GM19468 (cell line): ENCODE data around the gene DOK5.

Experiments used
- ATAC-seq: cut with Tn5 transposase; IDR thresholded peaks from one replicate; pipeline ENCODE4 v1.9.1; 2021; ENCODE audit warnings: mild to moderate bottlenecking, moderate library complexity, moderate number of reproducible peaks; ENCODE audit not compliant: unreplicated experiment; ENCODE audit errors: extremely low read depth

The DOK5 gene

GRCh38 chr20:54633374-54634355 is 158.3 kb downstream of the DOK5 start:
- ATAC-seq: peak; percentile 97

GRCh38 chr20:54636575-54636974 is 161.2 kb downstream of the DOK5 start:
- ATAC-seq: no peak

GRCh38 chr20:54639941-54640340 is 164.5 kb downstream of the DOK5 start:
- no peak for ATAC-seq

- ATAC-seq: no peak
Measured at GRCh38 chr20:54640800-54641199, 165.4 kb downstream of the DOK5 start.

- no peak for ATAC-seq
Measured at GRCh38 chr20:54642864-54643667, 167.7 kb downstream of the DOK5 start.

- ATAC-seq: no peak
Measured at GRCh38 chr20:54643761-54644160, 168.4 kb downstream of the DOK5 start.

GRCh38 chr20:54645445-54646155 is 170.2 kb downstream of the DOK5 start:
- no peak for ATAC-seq

GRCh38 chr20:54646156-54646517 is 170.7 kb downstream of the DOK5 start:
- no peak for ATAC-seq

GRCh38 chr20:54648421-54649142 is 173.2 kb downstream of the DOK5 start:
- no peak for ATAC-seq

GRCh38 chr20:54649511-54649962 is 174.1 kb downstream of the DOK5 start:
- ATAC-seq: no peak

- no peak for ATAC-seq
Measured at GRCh38 chr20:54650052-54650719, 174.8 kb downstream of the DOK5 start.

GRCh38 chr20:54651252-54651651 is 175.9 kb downstream of the DOK5 start:
- ATAC-seq: no peak

GRCh38 chr20:54654450-54654849 is 179.1 kb downstream of the DOK5 start:
- no peak for ATAC-seq

- no peak for ATAC-seq
Measured at GRCh38 chr20:54657268-54657826, 182.0 kb downstream of the DOK5 start.

- no peak for ATAC-seq
Measured at GRCh38 chr20:54658525-54658924, 183.1 kb downstream of the DOK5 start.

- no peak for ATAC-seq
Measured at GRCh38 chr20:54661265-54661664, 185.9 kb downstream of the DOK5 start.

GRCh38 chr20:54661880-54662465 is 186.6 kb downstream of the DOK5 start:
- no peak for ATAC-seq

- ATAC-seq: no peak
Measured at GRCh38 chr20:54665812-54666211, 190.4 kb downstream of the DOK5 start.
